Measurements from ENCODE around the gene STAB2. TPM values are rescaled to one million over a fixed set of nuclear protein-coding genes. Genes with fewer than 3 reads are reported as not detected.

STAB2 gene
- polyA plus RNA-seq, 1 of the 3 experiments (the other 2 are of a cell fraction) = not detected

GRCh38 chr12:103665971-103666370 lies 78.9 kb downstream of the STAB2 start:
- CTCF ChIA-PET = interaction anchor here (1.8 kb wide), 1 partner anchor 34 kb away, joined by 8 read pairs; no protein-coding TSS in a partner anchor
- Histone ChIP-seq H3K27ac (ENCODE audit: low read depth in 2 of 2, low read length in 1 of 2) (no peak overlapping the region), H3K79me2 (ENCODE audit: insufficient read depth) (no peaks in the 10 kb centered on the region), H3K9me2 (no peaks in the 10 kb centered on the region), H3F3A (replicated peaks; ENCODE audit: insufficient read depth) (no peaks in the 10 kb centered on the region), H4K20me1 (ENCODE audit: insufficient read depth) (no peaks in the 10 kb centered on the region), H3K4me3 (ENCODE audit: low read depth in 2 of 2, low read length in 1 of 2) (no peak overlapping the region), H3K27me3 (ENCODE audit: insufficient read depth) (peaks cover 19% of the 10 kb centered on the region; the same call in 1 of the 2 replicates), H3K9me3 (no peaks in the 10 kb centered on the region), H3K36me3 (replicated peaks in 1 of 2; ENCODE audit: control insufficient read depth in 1 of 2, insufficient read depth in 2 of 2, low read length in 1 of 2) (no peaks in the 10 kb centered on the region), H2AFZ (ENCODE audit: low read depth) (no peak overlapping the region), H3K4me2 (no peak overlapping the region), H3K4me1 (ENCODE audit: control insufficient read depth in 1 of 2, insufficient read depth in 2 of 2, low read depth in 1 of 2, low read length in 1 of 2) (no peaks in the 10 kb centered on the region; a peak in 1 of 4 replicates), H3K9ac (no peak overlapping the region)
- WGBS (ENCODE audit: low lambda C conversion rate) = 33% methylated on average over 5 of the region's 5 CpGs
- POLR2A ChIA-PET = no interaction called here
- DNase-seq = no peak
- TF ChIP-seq SMC3 (IDR thresholded peaks at IDR 0.05; ENCODE audit: low read depth, low read length) = no peak
- no peak for TF ChIP-seq EZH2phosphoT487 (IDR thresholded peaks at IDR 0.05; ENCODE audit: borderline replicate concordance, low read depth)
- TF ChIP-seq FOXJ3 (CRISPR knock-in tag; IDR thresholded peaks at IDR 0.05) = no peak
- no peak for TF ChIP-seq RXRA (IDR thresholded peaks at IDR 0.05; ENCODE audit: borderline replicate concordance, low read depth)
- TF ChIP-seq NRF1 (IDR thresholded peaks at IDR 0.05; ENCODE audit: low read depth, low read length) = no peak
- no peak for TF ChIP-seq SIN3A (IDR thresholded peaks at IDR 0.05; ENCODE audit: borderline replicate concordance, low read depth, low read length)
- TF ChIP-seq ELF1 (IDR thresholded peaks at IDR 0.05) = no peak
- TF ChIP-seq YY1 (IDR thresholded peaks at IDR 0.05; ENCODE audit: low read depth) = no peak
- TF ChIP-seq NFIC (IDR thresholded peaks at IDR 0.05; ENCODE audit: borderline replicate concordance) = no peak
- no peak for TF ChIP-seq TEAD4 (IDR thresholded peaks at IDR 0.05; ENCODE audit: borderline replicate concordance, insufficient read depth)
- TF ChIP-seq MEF2A (IDR thresholded peaks at IDR 0.05; ENCODE audit: borderline replicate concordance, low read depth) = no peak
- no peak for TF ChIP-seq CHD2 (IDR thresholded peaks at IDR 0.05; ENCODE audit: low read length, partially characterized antibody)
- TF ChIP-seq ZBTB33 (IDR thresholded peaks at IDR 0.05; ENCODE audit: borderline replicate concordance, low read depth) = no peak
- no peak for TF ChIP-seq USF2 (IDR thresholded peaks at IDR 0.05; ENCODE audit: borderline replicate concordance, low read depth, low read length)
- TF ChIP-seq POLR2AphosphoS5 (IDR thresholded peaks at IDR 0.05; ENCODE audit: low read depth, low read length) = no peak
- no peak for TF ChIP-seq MXI1 (IDR thresholded peaks at IDR 0.05; ENCODE audit: low read depth, low read length)
- no peak for TF ChIP-seq PBX3 (IDR thresholded peaks at IDR 0.05)
- TF ChIP-seq RFX5 (IDR thresholded peaks at IDR 0.05; ENCODE audit: low read length) = no peak

All from SK-N-SH (cell line).